Measurements from ENCODE around the gene LRP1B.

GRCh38 chr2:141676139-141676538, 454.7 kb downstream of the LRP1B start:
- no peak for TF ChIP-seq EP300 (IDR thresholded peaks at IDR 0.05)
- TF ChIP-seq CHD2 (IDR thresholded peaks at IDR 0.05; ENCODE audit: low read length, partially characterized antibody): no peak
- TF ChIP-seq CTCF (IDR thresholded peaks at IDR 0.05): no peak
- TF ChIP-seq KDM1A (IDR thresholded peaks at IDR 0.05; ENCODE audit: low read depth): no peak
- no peak for TF ChIP-seq REST (IDR thresholded peaks at IDR 0.05)
- TF ChIP-seq HMGXB4 (CRISPR knock-in tag; IDR thresholded peaks at IDR 0.05; ENCODE audit: borderline replicate concordance): no peak
- TF ChIP-seq POLR2A (IDR thresholded peaks at IDR 0.05; ENCODE audit: low read length): no peak
- TF ChIP-seq POLR2AphosphoS2 (conservative IDR thresholded peaks at IDR 0.05; ENCODE audit: low read length): no peak
- no peak for TF ChIP-seq RCOR1 (IDR thresholded peaks at IDR 0.05; ENCODE audit: low read depth, low read length)
- no peak for TF ChIP-seq RNF2 (IDR thresholded peaks at IDR 0.05; ENCODE audit: borderline replicate concordance, low read depth)
- TF ChIP-seq FOSL2 (IDR thresholded peaks at IDR 0.05): no peak
- TF ChIP-seq FOSL2 (CRISPR knock-in tag; IDR thresholded peaks at IDR 0.05): no peak
- no peak for TF ChIP-seq HDAC2 (IDR thresholded peaks at IDR 0.05)
- no peak for TF ChIP-seq SMC3 (IDR thresholded peaks at IDR 0.05)
- TF ChIP-seq PHF8 (IDR thresholded peaks at IDR 0.05; ENCODE audit: borderline replicate concordance, low read depth): no peak

Data from A549 (cell line).